ENCODE results near the gene IWS1.
A peak's percentile ranks its signal among the peaks of the same experiment; 100 is the strongest.

The IWS1 gene

GRCh38 chr2:127526132-127527000 is at the start of gene IWS1:
TSS of gene IWS1 (minus strand) at chr2:127526489. CDS start at chr2:127526208, 281 bp downstream.
- peak; percentile 98 for DNase-seq (ENCODE audit: low spot score)
- H3K27ac ChIP-seq = peak within 1 kb of the TSS; percentile 91
- no peak for TF ChIP-seq CTCF (IDR thresholded peaks at IDR 0.05)
- H3K4me3 ChIP-seq = peak within 1 kb of the TSS; percentile 87

GRCh38 chr2:127575941-127576432 is 49.7 kb upstream of the IWS1 start:
- DNase-seq (ENCODE audit: low spot score) = no peak
- Histone ChIP-seq H3K4me3 (peak overlapping the region; percentile 39), H3K27ac (peak overlapping the region; percentile 50 to 77)
- no peak for TF ChIP-seq CTCF (IDR thresholded peaks at IDR 0.05)

- Histone ChIP-seq H3K27ac (no peak overlapping the region), H3K4me3 (no peak overlapping the region)
- no peak for TF ChIP-seq CTCF (IDR thresholded peaks at IDR 0.05)
- no peak for DNase-seq (ENCODE audit: low spot score)
Observed at GRCh38 chr2:127575185-127575765, 49.0 kb upstream of the IWS1 start.

- no peak for TF ChIP-seq CTCF (IDR thresholded peaks at IDR 0.05)
- Histone ChIP-seq H3K27ac (no peak overlapping the region), H3K4me3 (no peak overlapping the region)
- DNase-seq (ENCODE audit: low spot score) = peak; percentile 55
Observed at GRCh38 chr2:127574656-127575055, 48.4 kb upstream of the IWS1 start.

- H3K4me3 ChIP-seq = no peak overlapping the region
- TF ChIP-seq CTCF (IDR thresholded peaks at IDR 0.05) = no peak
- DNase-seq (ENCODE audit: low spot score) = peak; percentile 31
- H3K27ac ChIP-seq = no peak overlapping the region
Observed at GRCh38 chr2:127573771-127574170, 47.5 kb upstream of the IWS1 start.

- peak; percentile 55 for DNase-seq (ENCODE audit: low spot score)
- no peak overlapping the region for H3K27ac ChIP-seq
- no peak for TF ChIP-seq CTCF (IDR thresholded peaks at IDR 0.05)
- H3K4me3 ChIP-seq = no peak overlapping the region
Observed at GRCh38 chr2:127573298-127573697, 47.0 kb upstream of the IWS1 start.
